GM12801 (cell line): Measurements from ENCODE around the gene TMEM42.

Source experiments
- CTCF ChIP-seq: IDR thresholded peaks from one replicate; pipeline ENCODE4 v1.5.1; 2011; ENCODE audit warnings: control low read depth; ENCODE audit not compliant: insufficient read length; ENCODE audit errors: extremely low read depth

The TMEM42 gene

DNA sequence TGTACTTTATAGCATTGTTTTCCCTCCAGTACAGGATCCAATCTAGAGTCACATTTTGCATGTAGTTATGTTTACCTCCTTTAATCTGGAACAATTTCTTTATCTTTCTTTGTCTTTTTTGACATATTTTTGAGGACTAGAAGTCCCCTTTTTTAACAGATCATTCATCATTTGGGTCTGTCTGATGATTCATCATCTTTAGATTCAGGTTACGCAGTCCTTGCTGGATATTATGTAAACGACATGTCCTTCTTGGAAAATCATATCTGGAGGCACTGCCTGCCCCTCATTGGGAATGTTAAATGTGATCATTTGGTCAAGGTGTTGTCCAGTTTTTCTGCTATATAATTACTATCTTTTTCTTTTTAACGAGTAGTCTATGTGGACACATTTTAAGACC, 31.0 kb downstream of the TMEM42 start:
- no peak for TF ChIP-seq CTCF

DNA sequence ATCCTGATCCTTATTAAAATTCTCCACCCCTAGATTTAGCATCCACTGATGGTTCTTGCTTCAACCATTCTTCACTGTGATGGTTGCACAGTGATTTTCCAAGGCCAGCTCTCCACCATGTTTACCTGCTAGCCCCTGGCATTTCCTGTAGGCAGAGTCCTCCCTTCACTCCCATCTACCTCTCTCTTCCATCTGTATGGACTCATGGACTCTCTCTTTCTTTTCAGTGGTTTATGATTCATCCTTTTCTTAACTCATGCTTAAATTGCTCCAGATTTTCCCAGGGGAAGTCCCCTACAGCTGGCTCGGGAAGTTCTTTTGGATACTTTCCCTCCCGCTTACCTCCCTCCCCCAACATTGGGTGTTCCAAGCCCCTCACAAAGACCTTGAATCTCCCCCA, 31.4 kb downstream of the TMEM42 start:
- no peak for TF ChIP-seq CTCF

DNA sequence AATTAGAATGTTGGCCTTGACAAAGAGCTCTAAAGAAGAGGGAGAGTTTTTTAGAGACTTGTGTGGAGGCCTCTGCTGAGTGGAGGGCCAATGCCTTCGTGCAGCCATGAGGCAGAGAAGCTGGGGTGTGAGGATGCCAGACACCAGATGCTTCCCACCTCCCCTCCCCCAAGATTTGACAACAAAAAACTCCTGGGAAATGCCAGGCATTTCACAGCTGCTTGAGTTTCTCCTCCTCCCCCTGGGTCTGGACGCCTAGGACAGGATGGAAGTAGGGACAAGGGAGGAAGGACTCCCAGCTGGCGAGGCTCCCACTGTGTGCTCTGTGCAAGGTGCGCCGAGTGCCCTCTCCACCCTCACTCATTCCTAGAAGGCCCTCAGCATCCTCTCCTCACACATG, 32.8 kb downstream of the TMEM42 start:
- no peak for TF ChIP-seq CTCF

GRCh38 chr3:44896440-44896839, 34.7 kb downstream of the TMEM42 start:
- no peak for TF ChIP-seq CTCF

GRCh38 chr3:44899683-44900367, 38.1 kb downstream of the TMEM42 start:
- TF ChIP-seq CTCF: no peak

GRCh38 chr3:44902628-44903027, 40.9 kb downstream of the TMEM42 start:
- TF ChIP-seq CTCF: no peak

DNA sequence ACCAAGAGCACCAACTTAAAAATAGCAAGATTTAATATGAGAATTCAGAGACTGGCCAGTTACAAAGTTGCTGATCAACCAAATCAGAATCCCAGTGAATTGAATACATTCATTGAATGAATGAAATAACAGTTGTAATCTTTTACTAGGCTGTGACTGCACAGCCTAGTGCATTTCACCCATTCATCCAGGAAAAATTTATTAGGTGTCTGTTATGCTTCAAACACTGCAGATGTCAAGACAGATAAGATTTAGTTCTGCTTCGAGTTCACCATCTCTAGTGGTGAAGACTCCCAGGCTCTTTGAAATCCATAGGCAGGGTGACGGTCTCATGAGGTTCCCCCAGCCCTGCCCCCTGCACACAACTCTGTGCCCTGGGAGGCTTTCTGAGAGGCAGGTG, 41.6 kb downstream of the TMEM42 start:
- TF ChIP-seq CTCF: no peak
